Keratinocyte (primary cell): Measurements from ENCODE around the gene INHBB. TPM values are rescaled to one million over a fixed set of nuclear protein-coding genes. Genes with fewer than 3 reads are reported as not detected.

Experiments
- DNase-seq: peaks from one replicate; pipeline ENCODE4 v3.0.0-alpha.2; 2011; ENCODE audit warnings: low read depth, missing footprints, low spot score
- FAIRE-seq: peaks from 2 replicates; lab custom pipeline; 2011; peaks lifted over from hg19 to GRCh38; lab: Jason Lieb, UNC
- H2AFZ ChIP-seq: 2 replicates; pipeline ENCODE4 v1.6.0; 2012; ENCODE audit warnings: low read length, control low read depth, inconsistent platforms; ENCODE audit not compliant: control insufficient read depth
- H3K27ac ChIP-seq: 2 replicates; pipeline ENCODE4 v1.5.1; 2011; ENCODE audit warnings: low read length; ENCODE audit not compliant: control insufficient read depth, insufficient read depth
- H3K27me3 ChIP-seq: 3 replicates; pipeline ENCODE4 v1.6.0; 2011; ENCODE audit warnings: low read length; ENCODE audit not compliant: control insufficient read depth, insufficient read depth; ENCODE audit errors: extremely low read depth
- H3K36me3 ChIP-seq, 2 experiments: 2 replicates in 1 of 2; 3 replicates in 1 of 2; pipeline ENCODE4 v1.5.1; 2011; ENCODE audit warnings: low read length in 2 of 2, mild to moderate bottlenecking in 1 of 2; ENCODE audit not compliant: control insufficient read depth in 2 of 2, insufficient read depth in 2 of 2; ENCODE audit errors: extremely low read depth in 1 of 2
- H3K4me1 ChIP-seq: 3 replicates; pipeline ENCODE4 v1.5.1; 2011; ENCODE audit warnings: low read length; ENCODE audit not compliant: control insufficient read depth, insufficient read depth; ENCODE audit errors: extremely low read depth
- H3K4me2 ChIP-seq: 3 replicates; pipeline ENCODE4 v1.6.0; 2011; ENCODE audit warnings: low read depth, low read length; ENCODE audit not compliant: control insufficient read depth, insufficient read depth; ENCODE audit errors: extremely low read depth
- H3K4me3 ChIP-seq, 3 experiments: fragments of 200-600 bp in 1 of 3; sonication (generic) in 1 of 3; 2 replicates in 2 of 3; 3 replicates in 1 of 3; pipeline ENCODE4 v1.5.1; 2011 to 2016; ENCODE audit warnings: low read length in 3 of 3, mild to moderate bottlenecking in 3 of 3, control low read depth in 2 of 3, inconsistent platforms in 1 of 3, low read depth in 1 of 3, mixed read lengths in 1 of 3, mixed run types in 1 of 3, moderate library complexity in 1 of 3; ENCODE audit not compliant: control insufficient read depth in 2 of 3, insufficient read depth in 2 of 3; ENCODE audit errors: extremely low read depth in 1 of 3
- H3K79me2 ChIP-seq: 2 replicates; pipeline ENCODE4 v1.6.0; 2012; ENCODE audit warnings: low read length; ENCODE audit not compliant: control insufficient read depth, insufficient read depth
- H3K9ac ChIP-seq: 3 replicates; pipeline ENCODE4 v1.6.0; 2011; ENCODE audit warnings: low read length; ENCODE audit not compliant: control insufficient read depth, insufficient read depth; ENCODE audit errors: extremely low read depth
- H3K9me1 ChIP-seq: 3 replicates; pipeline ENCODE4 v1.6.0; 2011; ENCODE audit warnings: low read length; ENCODE audit not compliant: control insufficient read depth, insufficient read depth; ENCODE audit errors: extremely low read depth
- H3K9me3 ChIP-seq: 2 replicates; pipeline ENCODE4 v1.5.1; 2012; ENCODE audit warnings: low read depth, low read length; ENCODE audit not compliant: control insufficient read depth
- H4K20me1 ChIP-seq: 3 replicates; pipeline ENCODE4 v1.6.0; 2011; ENCODE audit warnings: low read length; ENCODE audit not compliant: control insufficient read depth, insufficient read depth; ENCODE audit errors: extremely low read depth
- EZH2 ChIP-seq: IDR thresholded peaks from one replicate; pipeline ENCODE4 v1.6.1; 2012; ENCODE audit warnings: inconsistent platforms, mild to moderate bottlenecking, low read length, moderate library complexity
- dilution Hi-C: fragments of 300-500 bp; cut with MboI; formaldehyde crosslinking; loops from one replicate; pipeline ENCODE4 v1.7.0; 2020; ENCODE audit warnings: low sequenced_read_pairs; ENCODE audit not compliant: extremely low pct_ligation_motif_present
- polyA plus RNA-seq, 5 experiments: library from polyadenylated mRNA; depleted of rRNA in 3 of 5; stranded (reverse) in 3 of 5; stranded (forward) in 1 of 5; unstranded in 1 of 5; fragments of >200 nt; gene quantifications; 1 replicate in 1 of 5; 2 replicates in 3 of 5; 3 replicates in 1 of 5; pipeline versions ENCODE4 v1.2.1 to v1.2.3, GENCODE V29; 2011 to 2012; ENCODE audit warnings: missing spikeins in 2 of 5, low read depth in 1 of 5, low replicate concordance in 1 of 5
- TF ChIP-seq, protein P1 (sequence below), 3 experiments: IDR thresholded peaks in 1 of 3; conservative IDR thresholded peaks in 1 of 3; optimal IDR thresholded peaks in 1 of 3; 2 replicates in 2 of 3; 3 replicates in 1 of 3; pipeline versions ENCODE3 to v1.5.1; 2011; ENCODE audit warnings: low read length in 3 of 3, mild to moderate bottlenecking in 3 of 3, moderate library complexity in 2 of 3, control low read depth in 1 of 3, inconsistent platforms in 1 of 3; ENCODE audit not compliant: insufficient read depth in 2 of 3; ENCODE audit errors: extremely low read depth in 1 of 3

Gene INHBB
- polyA plus RNA-seq, 1 donor (not counting 4 experiments of a cell fraction or from before 2014, with no cell fraction given): not detected

DNA sequence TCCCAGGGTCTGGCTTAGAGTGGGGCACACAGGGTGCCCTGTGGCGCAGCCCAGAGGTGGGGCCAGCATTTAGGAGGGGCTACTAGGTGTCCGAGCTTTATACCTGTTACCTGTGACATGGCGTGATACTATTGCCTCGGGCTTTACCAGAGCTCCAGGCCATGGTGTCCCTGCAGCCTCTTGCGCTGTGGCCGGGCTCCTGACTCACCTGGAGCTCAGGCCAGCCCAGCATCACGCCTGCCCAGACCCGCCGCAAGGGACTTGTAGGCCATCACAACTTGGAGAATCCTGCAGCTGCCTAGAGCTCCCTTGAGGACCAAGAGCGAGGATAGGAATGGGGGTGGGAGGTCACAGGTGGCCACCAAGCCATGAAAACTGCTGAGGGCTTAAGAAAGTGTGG is 8.0 kb downstream of the INHBB start:
- Histone ChIP-seq H3K9me1 (no peaks in the 10 kb centered on the region), H3K9me3 (no peaks in the 10 kb centered on the region), H3K4me3 (no peak overlapping the region), H3K4me2 (no peak overlapping the region), H2AFZ (no peak overlapping the region), H3K27ac (no peak overlapping the region), H3K27me3 (peaks cover 46% of the 10 kb centered on the region), H3K4me1 (no peaks in the 10 kb centered on the region), H3K79me2 (no peaks in the 10 kb centered on the region), H3K9ac (no peak overlapping the region), H4K20me1 (no peaks in the 10 kb centered on the region), H3K36me3 (no peaks in the 10 kb centered on the region)
- FAIRE-seq (no peak), DNase-seq (no peak)
- TF ChIP-seq EZH2: no peak
- TF ChIP-seq, protein P1, sequence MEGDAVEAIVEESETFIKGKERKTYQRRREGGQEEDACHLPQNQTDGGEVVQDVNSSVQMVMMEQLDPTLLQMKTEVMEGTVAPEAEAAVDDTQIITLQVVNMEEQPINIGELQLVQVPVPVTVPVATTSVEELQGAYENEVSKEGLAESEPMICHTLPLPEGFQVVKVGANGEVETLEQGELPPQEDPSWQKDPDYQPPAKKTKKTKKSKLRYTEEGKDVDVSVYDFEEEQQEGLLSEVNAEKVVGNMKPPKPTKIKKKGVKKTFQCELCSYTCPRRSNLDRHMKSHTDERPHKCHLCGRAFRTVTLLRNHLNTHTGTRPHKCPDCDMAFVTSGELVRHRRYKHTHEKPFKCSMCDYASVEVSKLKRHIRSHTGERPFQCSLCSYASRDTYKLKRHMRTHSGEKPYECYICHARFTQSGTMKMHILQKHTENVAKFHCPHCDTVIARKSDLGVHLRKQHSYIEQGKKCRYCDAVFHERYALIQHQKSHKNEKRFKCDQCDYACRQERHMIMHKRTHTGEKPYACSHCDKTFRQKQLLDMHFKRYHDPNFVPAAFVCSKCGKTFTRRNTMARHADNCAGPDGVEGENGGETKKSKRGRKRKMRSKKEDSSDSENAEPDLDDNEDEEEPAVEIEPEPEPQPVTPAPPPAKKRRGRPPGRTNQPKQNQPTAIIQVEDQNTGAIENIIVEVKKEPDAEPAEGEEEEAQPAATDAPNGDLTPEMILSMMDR (optimal IDR thresholded peaks at IDR 0.05 in 1 of 3, IDR thresholded peaks at IDR 0.05 in 1 of 3, conservative IDR thresholded peaks at IDR 0.05 in 1 of 3; ENCODE audit: extremely low read depth in 1 of 3, insufficient read depth in 2 of 3, low read length in 3 of 3): no peak
- dilution Hi-C loops: no loop called here

DNA sequence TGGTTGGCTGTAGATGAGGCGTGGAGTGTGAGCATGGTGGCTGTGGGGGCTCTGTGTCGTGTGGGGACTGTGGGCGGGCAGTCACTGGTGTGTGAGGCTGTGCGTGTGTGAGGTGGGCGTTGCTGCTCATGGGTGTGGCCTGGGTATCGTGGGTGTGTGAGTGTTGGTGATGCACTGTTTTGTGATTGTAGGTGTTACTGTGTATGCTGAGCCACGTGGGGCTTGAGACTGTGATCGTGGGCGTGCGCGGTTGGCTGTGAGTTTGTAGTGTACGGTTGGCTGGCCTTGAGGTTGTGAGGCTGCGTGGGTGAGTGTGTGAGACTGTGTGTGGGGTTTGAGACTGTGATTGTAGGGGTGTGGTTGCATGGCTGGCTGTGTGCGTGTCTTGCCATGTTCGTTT is 8.5 kb downstream of the INHBB start:
- FAIRE-seq (no peak), DNase-seq (no peak)
- dilution Hi-C loops: no loop called here
- Histone ChIP-seq H3K27ac (no peak overlapping the region), H3K36me3 (no peaks in the 10 kb centered on the region), H3K9me3 (no peaks in the 10 kb centered on the region), H3K9ac (no peak overlapping the region), H4K20me1 (no peaks in the 10 kb centered on the region), H3K4me3 (no peak overlapping the region), H3K9me1 (no peaks in the 10 kb centered on the region), H3K4me2 (no peak overlapping the region), H3K79me2 (no peaks in the 10 kb centered on the region), H3K4me1 (no peaks in the 10 kb centered on the region), H3K27me3 (peaks cover 46% of the 10 kb centered on the region), H2AFZ (no peak overlapping the region)
- TF ChIP-seq EZH2: no peak
- TF ChIP-seq, protein P1 (optimal IDR thresholded peaks at IDR 0.05 in 1 of 3, IDR thresholded peaks at IDR 0.05 in 1 of 3, conservative IDR thresholded peaks at IDR 0.05 in 1 of 3; ENCODE audit: extremely low read depth in 1 of 3, insufficient read depth in 2 of 3, low read length in 3 of 3): no peak
